HepG2 (cell line): ENCODE measurements around the gene CIDEA. TPM values are rescaled to one million over a fixed set of nuclear protein-coding genes. Genes with fewer than 3 reads are reported as not detected.

Experiments
- ATAC-seq: fragments of 200-7000 bp; cut with Tn5 transposase; 3 replicates; pipeline ENCODE4 v1.9.1; 2020; ENCODE audit warnings: mild to moderate bottlenecking, moderate library complexity
- BruUV-seq: library from RNA; stranded (reverse); fragments of 400-500 nt; replicated peaks from 2 replicates; lab custom pipeline; 2021; lab: Mats Ljungman, UMichigan
- CTCF ChIA-PET: fragments of 300-600 bp; formaldehyde crosslinking; extraction: SDS; loops from one replicate; lab custom pipeline; 2021; ENCODE audit warnings: low total read pairs, inconsistent platforms, low intra/inter-chr PET ratio; lab: Yijun Ruan, JAX
- POLR2A ChIA-PET: fragments of 350-600 bp; sonication (Branson Sonifier 250); formaldehyde crosslinking; loops from one replicate; lab custom pipeline; 2020; ENCODE audit warnings: antibody characterized with exemption, inconsistent platforms; lab: Yijun Ruan, JAX
- DNase-seq: peaks from one replicate; pipeline ENCODE4 v3.0.0-alpha.2; 2015; ENCODE audit warnings: low spot score
- FAIRE-seq: peaks from 3 replicates; lab custom pipeline; 2011; peaks lifted over from hg19 to GRCh38; lab: Jason Lieb, UNC
- H2AFZ ChIP-seq: one replicate; pipeline ENCODE4 v1.6.1; 2011; ENCODE audit warnings: low read length, inconsistent platforms
- H3K27ac ChIP-seq: fragments of 300-600 bp; 3 replicates; pipeline ENCODE4 v1.8.0; 2011; ENCODE audit warnings: mixed run types, mild to moderate bottlenecking, mixed read lengths, low read length, inconsistent platforms; ENCODE audit not compliant: insufficient read depth; ENCODE audit errors: extremely low read length
- H3K27me3 ChIP-seq, 2 experiments: fragments of 200-600 bp in 1 of 2; 2 replicates in 1 of 2; 3 replicates in 1 of 2; pipeline versions ENCODE4 v1.6.0 to v1.8.0; 2011; ENCODE audit warnings: low read length in 2 of 2, mild to moderate bottlenecking in 2 of 2, moderate library complexity in 2 of 2, inconsistent platforms in 1 of 2; ENCODE audit not compliant: insufficient read depth in 2 of 2, control insufficient read depth in 1 of 2
- H3K36me3 ChIP-seq, 2 experiments: fragments of 200-600 bp in 1 of 2; replicated peaks in 1 of 2; 2 replicates in 1 of 2; 3 replicates in 1 of 2; pipeline versions ENCODE4 v1.5.1 to v1.8.0; 2011; ENCODE audit warnings: low read length in 2 of 2, inconsistent platforms in 1 of 2; ENCODE audit not compliant: insufficient read depth in 2 of 2, control insufficient read depth in 1 of 2
- H3K4me1 ChIP-seq: 2 replicates; pipeline ENCODE4 v1.5.1; 2012; ENCODE audit warnings: low read length, inconsistent platforms; ENCODE audit not compliant: insufficient read depth
- H3K4me2 ChIP-seq: 2 replicates; pipeline ENCODE4 v1.6.0; 2011; ENCODE audit warnings: low read depth, low read length, inconsistent platforms
- H3K4me3 ChIP-seq, 3 experiments: fragments of 200-600 bp in 1 of 3; sonication (generic), shearing (Covaris generic) in 1 of 3; replicated peaks in 1 of 3; 2 replicates each; pipeline ENCODE4 v1.5.1; 2011 to 2016; ENCODE audit warnings: low read length in 3 of 3, inconsistent platforms in 2 of 3, low read depth in 2 of 3, mild to moderate bottlenecking in 2 of 3, control low read depth in 1 of 3, mixed read lengths in 1 of 3; ENCODE audit not compliant: insufficient read depth in 1 of 3
- H3K79me2 ChIP-seq: one replicate; pipeline ENCODE4 v1.6.1; 2011; ENCODE audit warnings: low read length, inconsistent platforms; ENCODE audit not compliant: insufficient read depth
- H3K9ac ChIP-seq: 2 replicates; pipeline ENCODE4 v1.6.0; 2011; ENCODE audit warnings: mild to moderate bottlenecking, low read depth, low read length, inconsistent platforms; ENCODE audit not compliant: insufficient read depth
- H3K9me3 ChIP-seq: 2 replicates; pipeline ENCODE4 v1.5.1; 2012; ENCODE audit warnings: mild to moderate bottlenecking, low read length
- H4K20me1 ChIP-seq: 2 replicates; pipeline ENCODE4 v1.6.0; 2011; ENCODE audit warnings: inconsistent platforms, mild to moderate bottlenecking, low read length, moderate library complexity; ENCODE audit not compliant: insufficient read depth
- AGO2 ChIP-seq: fragments of 200-400 bp; formaldehyde crosslinking; optimal IDR thresholded peaks from 2 replicates; pipeline ENCODE3; 2017; ENCODE audit warnings: mild to moderate bottlenecking, low read depth, low read length, moderate library complexity
- GTF2F1 ChIP-seq: fragments of 150-350 bp; IDR thresholded peaks from 2 replicates; pipeline ENCODE4 v1.6.1; 2014; ENCODE audit warnings: low read length
- HNRNPLL ChIP-seq: fragments of 200-400 bp; formaldehyde crosslinking; IDR thresholded peaks from 2 replicates; pipeline ENCODE4 v1.6.1; 2017; ENCODE audit warnings: mild to moderate bottlenecking, low read depth, low read length; ENCODE audit not compliant: poor library complexity, severe bottlenecking
- RELA ChIP-seq: sonication (generic); formaldehyde crosslinking; IDR thresholded peaks from 2 replicates; pipeline ENCODE4 v1.4.0; 2020; ENCODE audit warnings: missing genetic modification reagents
- TAF15 ChIP-seq: fragments of 200-400 bp; formaldehyde crosslinking; IDR thresholded peaks from one replicate; pipeline ENCODE4 v1.6.1; 2018; ENCODE audit warnings: mild to moderate bottlenecking, low read depth, low read length; ENCODE audit not compliant: poor library complexity, severe bottlenecking
- ZNF746 ChIP-seq: sonication (generic); formaldehyde crosslinking; IDR thresholded peaks from 2 replicates; pipeline ENCODE4 v1.8.0; 2022; ENCODE audit warnings: mild to moderate bottlenecking, missing genetic modification reagents
- WGBS: methylation state at CpG from one replicate; pipeline ENCODE4 v1.1.6; 2017; ENCODE audit warnings: low lambda C conversion rate; 5-methylcytosine and 5-hydroxymethylcytosine counted together
- in situ Hi-C: cut with HindIII; loops from 2 replicates; pipeline ENCODE4 v1.10.0; 2017; ENCODE audit warnings: low pct_unique_long_range_greater_than_20kb; ENCODE audit not compliant: extremely low pct_ligation_motif_present
- intact Hi-C: fragments of 100-400 bp; cut with micrococcal nuclease; formaldehyde crosslinking; loops from one replicate; pipeline ENCODE4 v1.10.0; 2022; ENCODE audit not compliant: unreplicated experiment
- polyA plus RNA-seq, 8 experiments: library from polyadenylated mRNA; depleted of rRNA in 3 of 8; stranded (reverse) in 7 of 8; unstranded in 1 of 8; fragments of >200 nt; fragmentation: Illumina TruSeq in 4 of 8; extraction: Trizol in 4 of 8; gene quantifications; 2 replicates each; pipeline versions ENCODE4 v1.2.1 to v1.2.3, GENCODE V29; 2011 to 2016; ENCODE audit warnings: low read depth in 4 of 8, missing spikeins in 1 of 8, mixed read lengths in 1 of 8; ENCODE audit not compliant: insufficient read depth in 1 of 8
- total RNA-seq, 5 experiments: library from RNA; depleted of rRNA; stranded (reverse); fragments of >200 nt; fragmentation: Illumina TruSeq; extraction: Trizol; gene quantifications; 2 replicates each; pipeline ENCODE4 v1.2.3, GENCODE V29; 2016; ENCODE audit warnings: low read depth in 1 of 5
- TF ChIP-seq, protein P1 (sequence below): sonication (generic); formaldehyde crosslinking; IDR thresholded peaks from 2 replicates; pipeline ENCODE4 v1.4.0; 2020; ENCODE audit warnings: missing genetic modification reagents, borderline replicate concordance
- TF ChIP-seq, protein P2 (sequence below): sonication (generic); formaldehyde crosslinking; IDR thresholded peaks from 2 replicates; pipeline ENCODE4 v1.4.0; 2020; ENCODE audit warnings: missing genetic modification reagents
- TF ChIP-seq, protein P3 (sequence below): sonication (generic); formaldehyde crosslinking; IDR thresholded peaks from 2 replicates; pipeline ENCODE4 v1.4.0; 2020; ENCODE audit warnings: missing genetic modification reagents

CIDEA gene
- total and polyA plus RNA-seq, 2 of the 13 experiments (the other 11 are each of a cell fraction or from before 2014, with no cell fraction given): not detected

DNA sequence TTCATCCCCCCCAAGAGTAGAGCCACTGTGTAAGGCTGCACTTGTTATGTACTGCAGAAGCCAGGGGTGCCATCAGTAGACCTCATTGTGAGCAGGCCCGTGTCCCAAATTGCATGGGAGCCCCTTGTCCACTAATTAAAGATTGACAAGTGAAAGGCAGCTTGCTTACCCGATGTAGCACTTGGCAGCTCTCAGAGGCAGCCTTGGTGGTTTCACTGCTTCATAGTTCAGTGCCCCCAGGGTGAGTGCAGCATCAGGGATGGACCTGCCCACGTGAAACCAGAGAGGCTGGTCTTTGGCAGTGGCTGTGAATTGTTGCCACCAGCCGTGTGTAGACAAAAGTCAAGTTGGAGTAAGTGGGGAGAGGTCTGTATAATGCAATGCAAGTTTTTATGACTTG, 67.2 kb downstream of the CIDEA start:
- ATAC-seq (no peak), DNase-seq (no peak)
- Histone ChIP-seq H3K9ac (no peak overlapping the region), H3K4me3 (no peak overlapping the region), H3K4me1 (no peaks in the 10 kb centered on the region)
- TF ChIP-seq TAF15 (no peak), GTF2F1 (no peak), HNRNPLL (no peak)
- TF ChIP-seq, protein P1, sequence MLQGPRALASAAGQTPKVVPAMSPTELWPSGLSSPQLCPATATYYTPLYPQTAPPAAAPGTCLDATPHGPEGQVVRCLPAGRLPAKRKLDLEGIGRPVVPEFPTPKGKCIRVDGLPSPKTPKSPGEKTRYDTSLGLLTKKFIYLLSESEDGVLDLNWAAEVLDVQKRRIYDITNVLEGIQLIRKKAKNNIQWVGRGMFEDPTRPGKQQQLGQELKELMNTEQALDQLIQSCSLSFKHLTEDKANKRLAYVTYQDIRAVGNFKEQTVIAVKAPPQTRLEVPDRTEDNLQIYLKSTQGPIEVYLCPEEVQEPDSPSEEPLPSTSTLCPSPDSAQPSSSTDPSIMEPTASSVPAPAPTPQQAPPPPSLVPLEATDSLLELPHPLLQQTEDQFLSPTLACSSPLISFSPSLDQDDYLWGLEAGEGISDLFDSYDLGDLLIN: no peak
- TF ChIP-seq, all 625 proteins: peak for 0
- Histone ChIP-seq H2AFZ (no peak overlapping the region), H3K27me3 (no peaks in the 10 kb centered on the region), H3K9me3 (no peaks in the 10 kb centered on the region), H3K27ac (no peak overlapping the region), H3K36me3 (peaks cover 7 to 19% of the 10 kb centered on the region in 2 experiments; a peak in 2 of 5 replicates), H3K4me2 (no peak overlapping the region), H3K79me2 (no peaks in the 10 kb centered on the region), H4K20me1 (no peaks in the 10 kb centered on the region)
- POLR2A ChIA-PET: no interaction called here
- 95% methylated on average over 3 of the region's 4 CpGs for WGBS
- intact Hi-C loops (no loop called here), in situ Hi-C loops (no loop called here)
- FAIRE-seq: no peak
- CTCF ChIA-PET: no interaction called here
- BruUV-seq: no TSS peak

DNA sequence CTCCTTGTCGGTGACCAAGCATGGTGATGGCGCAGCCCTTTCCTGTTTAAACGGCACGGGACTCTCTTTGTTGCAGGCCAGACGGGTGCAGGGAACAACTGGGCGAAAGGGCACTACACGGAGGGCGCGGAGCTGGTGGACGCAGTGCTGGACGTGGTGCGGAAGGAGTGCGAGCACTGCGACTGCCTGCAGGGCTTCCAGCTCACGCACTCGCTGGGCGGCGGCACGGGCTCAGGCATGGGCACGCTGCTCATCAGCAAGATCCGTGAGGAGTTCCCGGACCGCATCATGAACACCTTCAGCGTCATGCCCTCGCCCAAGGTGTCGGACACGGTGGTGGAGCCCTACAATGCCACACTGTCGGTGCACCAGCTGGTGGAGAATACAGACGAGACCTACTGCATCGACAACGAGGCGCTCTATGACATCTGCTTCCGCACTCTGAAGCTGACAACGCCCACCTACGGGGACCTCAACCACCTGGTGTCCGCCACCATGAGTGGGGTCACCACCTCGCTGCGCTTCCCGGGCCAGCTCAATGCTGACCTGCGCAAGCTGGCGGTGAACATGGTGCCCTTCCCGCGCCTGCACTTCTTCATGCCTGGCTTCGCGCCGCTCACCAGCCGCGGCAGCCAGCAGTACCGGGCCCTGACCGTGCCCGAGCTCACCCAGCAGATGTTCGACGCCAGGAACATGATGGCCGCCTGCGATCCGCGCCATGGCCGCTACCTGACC, 71.0 kb downstream of the CIDEA start:
- Histone ChIP-seq H3K27ac (no peak overlapping the region), H3K27me3 (no peaks in the 10 kb centered on the region), H3K36me3 (peaks cover 16 to 51% of the 10 kb centered on the region in 2 experiments; a peak in 4 of 5 replicates), H3K79me2 (no peaks in the 10 kb centered on the region), H2AFZ (no peak overlapping the region), H3K4me3 (no peak overlapping the region), H3K9ac (no peak overlapping the region), H4K20me1 (peaks cover 12% of the 10 kb centered on the region; the same call in 1 of the 2 replicates), H3K4me1 (no peaks in the 10 kb centered on the region), H3K4me2 (no peak overlapping the region), H3K9me3 (no peaks in the 10 kb centered on the region)
- CTCF ChIA-PET: no interaction called here
- in situ Hi-C loops (no loop called here), intact Hi-C loops (loop anchor here (5.0 kb wide), 1 partner anchor 332 kb away; the partner anchor contains the start of gene SPIRE1)
- TF ChIP-seq, protein P2, sequence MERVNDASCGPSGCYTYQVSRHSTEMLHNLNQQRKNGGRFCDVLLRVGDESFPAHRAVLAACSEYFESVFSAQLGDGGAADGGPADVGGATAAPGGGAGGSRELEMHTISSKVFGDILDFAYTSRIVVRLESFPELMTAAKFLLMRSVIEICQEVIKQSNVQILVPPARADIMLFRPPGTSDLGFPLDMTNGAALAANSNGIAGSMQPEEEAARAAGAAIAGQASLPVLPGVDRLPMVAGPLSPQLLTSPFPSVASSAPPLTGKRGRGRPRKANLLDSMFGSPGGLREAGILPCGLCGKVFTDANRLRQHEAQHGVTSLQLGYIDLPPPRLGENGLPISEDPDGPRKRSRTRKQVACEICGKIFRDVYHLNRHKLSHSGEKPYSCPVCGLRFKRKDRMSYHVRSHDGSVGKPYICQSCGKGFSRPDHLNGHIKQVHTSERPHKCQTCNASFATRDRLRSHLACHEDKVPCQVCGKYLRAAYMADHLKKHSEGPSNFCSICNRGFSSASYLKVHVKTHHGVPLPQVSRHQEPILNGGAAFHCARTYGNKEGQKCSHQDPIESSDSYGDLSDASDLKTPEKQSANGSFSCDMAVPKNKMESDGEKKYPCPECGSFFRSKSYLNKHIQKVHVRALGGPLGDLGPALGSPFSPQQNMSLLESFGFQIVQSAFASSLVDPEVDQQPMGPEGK (CRISPR knock-in tag): no peak
- TF ChIP-seq, protein P3, sequence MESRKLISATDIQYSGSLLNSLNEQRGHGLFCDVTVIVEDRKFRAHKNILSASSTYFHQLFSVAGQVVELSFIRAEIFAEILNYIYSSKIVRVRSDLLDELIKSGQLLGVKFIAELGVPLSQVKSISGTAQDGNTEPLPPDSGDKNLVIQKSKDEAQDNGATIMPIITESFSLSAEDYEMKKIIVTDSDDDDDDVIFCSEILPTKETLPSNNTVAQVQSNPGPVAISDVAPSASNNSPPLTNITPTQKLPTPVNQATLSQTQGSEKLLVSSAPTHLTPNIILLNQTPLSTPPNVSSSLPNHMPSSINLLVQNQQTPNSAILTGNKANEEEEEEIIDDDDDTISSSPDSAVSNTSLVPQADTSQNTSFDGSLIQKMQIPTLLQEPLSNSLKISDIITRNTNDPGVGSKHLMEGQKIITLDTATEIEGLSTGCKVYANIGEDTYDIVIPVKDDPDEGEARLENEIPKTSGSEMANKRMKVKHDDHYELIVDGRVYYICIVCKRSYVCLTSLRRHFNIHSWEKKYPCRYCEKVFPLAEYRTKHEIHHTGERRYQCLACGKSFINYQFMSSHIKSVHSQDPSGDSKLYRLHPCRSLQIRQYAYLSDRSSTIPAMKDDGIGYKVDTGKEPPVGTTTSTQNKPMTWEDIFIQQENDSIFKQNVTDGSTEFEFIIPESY (CRISPR knock-in tag): 0 out of 2 replicates have a peak, but pooled peaks have one; percentile 5
- TF ChIP-seq RELA (no peak), AGO2 (peak; percentile 63), ZNF746 (no peak)
- ATAC-seq (no peak), DNase-seq (no peak), FAIRE-seq (no peak)
- 98% methylated on average over 38 of the region's 58 CpGs for WGBS
- POLR2A ChIA-PET: no interaction called here
- no TSS peak for BruUV-seq
